Trophoblast cell (in vitro differentiated cells and primary cell): ENCODE results near the gene CDC42EP1.
"Not testable (repeated sequence)": the region's sequence is repeated elsewhere in the genome, so short reads cannot be mapped to it uniquely, and the experiment has no call there.

Experiments used
- DNase-seq, 2 donors: peaks; one replicate each; pipeline ENCODE4 v3.0.0-alpha.2; 2016
- H2AFZ ChIP-seq: 2 replicates; pipeline ENCODE4 v1.6.1; 2013; ENCODE audit warnings: low read length, moderate library complexity, mild to moderate bottlenecking; ENCODE audit not compliant: insufficient read depth, poor library complexity
- H2AK5ac ChIP-seq: 2 replicates; pipeline ENCODE4 v1.6.1; 2013; ENCODE audit warnings: mild to moderate bottlenecking, low read length
- H2BK120ac ChIP-seq: 2 replicates; pipeline ENCODE4 v1.6.1; 2013; ENCODE audit warnings: low read length, mild to moderate bottlenecking, moderate library complexity; ENCODE audit not compliant: insufficient read depth, poor library complexity
- H2BK12ac ChIP-seq: 2 replicates; pipeline ENCODE4 v1.6.1; 2013; ENCODE audit warnings: mild to moderate bottlenecking, low read length, moderate library complexity
- H2BK5ac ChIP-seq: 2 replicates; pipeline ENCODE4 v1.6.1; 2013; ENCODE audit warnings: low read length, low read depth, moderate library complexity, mild to moderate bottlenecking; ENCODE audit not compliant: poor library complexity
- H3K14ac ChIP-seq: 2 replicates; pipeline ENCODE4 v1.6.1; 2013; ENCODE audit warnings: mild to moderate bottlenecking, low read length
- H3K18ac ChIP-seq: 2 replicates; pipeline ENCODE4 v1.6.1; 2013; ENCODE audit warnings: mild to moderate bottlenecking, low read length
- H3K23ac ChIP-seq: 2 replicates; pipeline ENCODE4 v1.6.1; 2013; ENCODE audit warnings: low read length
- H3K27ac ChIP-seq: 2 replicates; pipeline ENCODE4 v1.5.1; 2013; ENCODE audit warnings: low read depth, mild to moderate bottlenecking, inconsistent platforms, low read length, moderate library complexity
- H3K27me3 ChIP-seq: 2 replicates; pipeline ENCODE4 v1.6.1; 2013; ENCODE audit warnings: inconsistent platforms, mild to moderate bottlenecking, low read length, moderate library complexity; ENCODE audit not compliant: insufficient read depth
- H3K36me3 ChIP-seq, 2 experiments: 1 replicate in 1 of 2; 2 replicates in 1 of 2; pipeline ENCODE4 v1.6.1; 2013; ENCODE audit warnings: low read length in 2 of 2, mild to moderate bottlenecking in 2 of 2, moderate library complexity in 1 of 2; ENCODE audit not compliant: insufficient read depth in 2 of 2, control insufficient read depth in 1 of 2
- H3K4ac ChIP-seq: 2 replicates; pipeline ENCODE4 v1.6.1; 2013; ENCODE audit warnings: low read depth, mild to moderate bottlenecking, low read length, moderate library complexity
- H3K4me1 ChIP-seq, 2 experiments: 1 replicate in 1 of 2; 2 replicates in 1 of 2; pipeline ENCODE4 v1.6.1; 2013; ENCODE audit warnings: low read length in 2 of 2, mild to moderate bottlenecking in 2 of 2, moderate library complexity in 1 of 2; ENCODE audit not compliant: insufficient read depth in 2 of 2, control insufficient read depth in 1 of 2
- H3K4me2 ChIP-seq: 2 replicates; pipeline ENCODE4 v1.6.1; 2013; ENCODE audit warnings: inconsistent platforms, mild to moderate bottlenecking, low read length, moderate library complexity
- H3K4me3 ChIP-seq: 2 replicates; pipeline ENCODE4 v1.5.1; 2013; ENCODE audit warnings: mild to moderate bottlenecking, low read depth, low read length, inconsistent platforms
- H3K79me1 ChIP-seq: one replicate; pipeline ENCODE4 v1.6.1; 2013; ENCODE audit warnings: low read length
- H3K79me2 ChIP-seq: 2 replicates; pipeline ENCODE4 v1.6.1; 2013; ENCODE audit warnings: low read length, mild to moderate bottlenecking; ENCODE audit not compliant: control insufficient read depth, insufficient read depth, poor library complexity
- H3K9ac ChIP-seq: 2 replicates; pipeline ENCODE4 v1.6.1; 2013; ENCODE audit warnings: mild to moderate bottlenecking, low read length
- H3K9me3 ChIP-seq: 2 replicates; pipeline ENCODE4 v1.6.1; 2013; ENCODE audit warnings: low read depth, mild to moderate bottlenecking, control low read depth, inconsistent platforms, low read length; ENCODE audit not compliant: insufficient read depth
- H4K12ac ChIP-seq: 2 replicates; pipeline ENCODE4 v1.6.1; 2013; ENCODE audit warnings: low read depth, mild to moderate bottlenecking, low read length, moderate library complexity
- H4K8ac ChIP-seq: 2 replicates; pipeline ENCODE4 v1.6.1; 2013; ENCODE audit warnings: low read depth, mild to moderate bottlenecking, low read length, moderate library complexity
- H4K91ac ChIP-seq: one replicate; pipeline ENCODE4 v1.6.1; 2013; ENCODE audit warnings: low read depth, mild to moderate bottlenecking, low read length, moderate library complexity
- WGBS: extraction: QIAGEN DNeasy Blood & Tissue Kit; methylation state at CpG from one replicate; pipeline ENCODE4 v1.1.7; 2013; ENCODE audit warnings: missing lambda C conversion rate; ENCODE audit not compliant: insufficient read length, insufficient coverage; ENCODE audit errors: extremely low coverage; 5-methylcytosine and 5-hydroxymethylcytosine counted together

Gene CDC42EP1

GRCh38 chr22:37525746-37526350 lies 34.4 kb upstream of the CDC42EP1 start:
- Histone ChIP-seq H3K4me2 (peak overlapping the region; percentile 4), H3K9me3 (peaks cover 2% of the 10 kb centered on the region), H3K4me1 (peaks cover 8 to 15% of the 10 kb centered on the region in 2 experiments), H3K4ac (no peak overlapping the region), H3K36me3 (no peaks in the 10 kb centered on the region), H4K8ac (no peak overlapping the region), H2BK12ac (no peak overlapping the region), H3K18ac (no peak overlapping the region), H2BK5ac (no peak overlapping the region), H4K12ac (no peak overlapping the region), H3K27me3 (no peaks in the 10 kb centered on the region), H2AFZ (no peak overlapping the region), H2AK5ac (no peak overlapping the region), H3K4me3 (no peak overlapping the region), H3K14ac (no peak overlapping the region), H3K79me2 (peaks cover 2% of the 10 kb centered on the region), H3K27ac (no peak overlapping the region), H3K9ac (no peak overlapping the region), H3K23ac (no peak overlapping the region), H4K91ac (peak overlapping the region; percentile 18), H3K79me1 (peaks cover 6% of the 10 kb centered on the region), H2BK120ac (no peak overlapping the region)
- no CpG with 5 or more reads among the region's 7 CpGs for WGBS
- no peak for DNase-seq

- H3K27me3 ChIP-seq = no peaks in the 10 kb centered on the region
- peaks cover 8 to 15% of the 10 kb centered on the region in 2 experiments for H3K4me1 ChIP-seq
- H3K23ac ChIP-seq = no peak overlapping the region
- no peak overlapping the region for H3K9ac ChIP-seq
- H2AK5ac ChIP-seq = peak overlapping the region; percentile 31
- no peak overlapping the region for H4K12ac ChIP-seq
- no peak overlapping the region for H2BK5ac ChIP-seq
- H3K4me2 ChIP-seq = no peak overlapping the region
- no CpG with 5 or more reads among the region's 12 CpGs for WGBS
- no peak overlapping the region for H3K14ac ChIP-seq
- no peak overlapping the region for H4K8ac ChIP-seq
- no peak for DNase-seq
- H4K91ac ChIP-seq = peak overlapping the region; percentile 18
- H3K79me2 ChIP-seq = peaks cover 2% of the 10 kb centered on the region
- no peak overlapping the region for H3K4ac ChIP-seq
- no peak overlapping the region for H3K27ac ChIP-seq
- H2AFZ ChIP-seq = no peak overlapping the region
- no peaks in the 10 kb centered on the region for H3K9me3 ChIP-seq
- peaks cover 6% of the 10 kb centered on the region for H3K79me1 ChIP-seq
- peak overlapping the region; percentile 23 for H2BK120ac ChIP-seq
- H3K36me3 ChIP-seq = no peaks in the 10 kb centered on the region
- H3K18ac ChIP-seq = no peak overlapping the region
- H3K4me3 ChIP-seq = no peak overlapping the region
- H2BK12ac ChIP-seq = peak overlapping the region; percentile 51
These were observed 33.9 kb upstream of the CDC42EP1 start for GRCh38 chr22:37526376-37526775.

GRCh38 chr22:37527081-37527752 lies 33.1 kb upstream of the CDC42EP1 start:
- H2AFZ ChIP-seq, H3K79me2 ChIP-seq, H3K9ac ChIP-seq, H4K8ac ChIP-seq, H2BK12ac ChIP-seq, H3K14ac ChIP-seq, H3K9me3 ChIP-seq, H4K91ac ChIP-seq, H3K4me3 ChIP-seq, H2BK5ac ChIP-seq, H3K27ac ChIP-seq, H3K79me1 ChIP-seq, H2BK120ac ChIP-seq, H3K4ac ChIP-seq, H3K23ac ChIP-seq, H3K27me3 ChIP-seq, H4K12ac ChIP-seq, H3K4me2 ChIP-seq, H3K18ac ChIP-seq, H3K36me3 ChIP-seq: not testable (repeated sequence)
- Histone ChIP-seq H2AK5ac (peak overlapping the region; percentile 49), H3K4me1 (peaks cover 8 to 15% of the 10 kb centered on the region in 2 experiments)
- DNase-seq = peak in 1 of 2 donors; percentile 25
- WGBS = no CpG with 5 or more reads among the region's 9 CpGs

- H2AK5ac ChIP-seq, H2BK120ac ChIP-seq, H3K18ac ChIP-seq, H3K4ac ChIP-seq, H3K79me2 ChIP-seq, H4K12ac ChIP-seq, H2AFZ ChIP-seq, H3K9me3 ChIP-seq, H4K91ac ChIP-seq, H3K14ac ChIP-seq, H3K23ac ChIP-seq, H2BK5ac ChIP-seq, H3K79me1 ChIP-seq, DNase-seq, H3K4me2 ChIP-seq, H3K4me3 ChIP-seq, H3K36me3 ChIP-seq, H3K9ac ChIP-seq, H3K27ac ChIP-seq, H3K27me3 ChIP-seq, H2BK12ac ChIP-seq, H4K8ac ChIP-seq: not testable (repeated sequence)
- peaks cover 8 to 15% of the 10 kb centered on the region in 2 experiments for H3K4me1 ChIP-seq
- no CpG with 5 or more reads among the region's 9 CpGs for WGBS
These were observed 32.3 kb upstream of the CDC42EP1 start for GRCh38 chr22:37527952-37528351.
